PFSK-1 (cell line): ENCODE data around the gene ERC2.

Experiments used
- FOXP2 ChIP-seq: optimal IDR thresholded peaks from 2 replicates; pipeline ENCODE3; 2011; ENCODE audit warnings: borderline replicate concordance, control low read depth, inconsistent platforms; ENCODE audit not compliant: insufficient read depth; ENCODE audit errors: extremely low read length, extremely low read depth
- POLR2AphosphoS5 ChIP-seq: IDR thresholded peaks from 2 replicates; pipeline ENCODE4 v1.6.1; 2012; ENCODE audit warnings: low read depth, mild to moderate bottlenecking, control low read depth, low read length, moderate library complexity

GRCh38 chr3:55607844-55608243 lies 860.4 kb downstream of the ERC2 start:
- no peak for TF ChIP-seq POLR2AphosphoS5
- TF ChIP-seq FOXP2, result no peak
